ENCODE data around the gene USH2A.

DNA sequence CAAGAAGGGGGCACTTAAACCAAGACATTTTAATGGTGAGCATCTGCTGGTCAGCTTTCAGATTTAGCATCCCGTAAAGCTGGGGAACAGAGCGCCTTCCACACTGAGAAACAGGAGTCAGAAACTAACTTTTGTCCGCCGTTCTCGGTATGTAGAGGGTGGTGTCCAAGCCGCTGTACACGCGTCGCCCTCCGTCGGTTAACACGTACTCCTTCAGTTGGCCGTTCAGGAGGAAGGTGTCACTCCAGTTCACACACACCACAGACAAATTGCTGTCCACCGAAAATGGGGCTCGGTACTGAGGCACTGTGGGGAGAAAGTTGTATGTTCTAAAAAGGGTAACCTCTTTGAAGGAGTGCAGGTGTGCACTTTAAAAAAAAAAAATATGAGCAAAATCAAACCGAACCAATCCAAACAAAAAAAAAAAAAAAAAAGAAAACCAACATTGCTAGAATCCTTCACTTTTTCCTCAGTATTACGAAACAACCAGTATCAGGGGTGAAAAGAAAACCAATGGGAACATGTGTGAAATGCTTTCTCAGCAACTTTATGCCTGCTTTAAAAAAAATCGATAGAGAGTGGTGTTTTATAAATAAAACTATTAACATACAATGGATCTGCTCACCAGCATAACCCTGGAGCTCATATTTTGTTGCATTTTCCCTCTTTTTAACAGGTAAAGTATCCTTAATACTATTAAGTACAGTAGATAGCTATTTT is 782.7 kb downstream of the USH2A start:
- no peak for TF ChIP-seq CTCF (IDR thresholded peaks at IDR 0.05)
- TF ChIP-seq POLR2A (IDR thresholded peaks at IDR 0.05): no peak

All from testis (tissue), 2 donors.